EH (cell line): Measurements from ENCODE around the gene SMLR1.
A peak's percentile ranks its signal among the peaks of the same experiment; 100 is the strongest.

Source experiments
- DNase-seq: peaks from one replicate; pipeline ENCODE4 v3.0.0-alpha.2; 2015; ENCODE audit warnings: low read depth

The SMLR1 gene

GRCh38 chr6:130851026-130851425 lies 23.8 kb downstream of the SMLR1 start:
- DNase-seq, result no peak

- peak; percentile 73 for DNase-seq
These were observed 25.8 kb downstream of the SMLR1 start for GRCh38 chr6:130852844-130853554.

GRCh38 chr6:130853555-130854183 lies 26.5 kb downstream of the SMLR1 start:
- DNase-seq, result peak; percentile 83

GRCh38 chr6:130858054-130858453 lies 30.8 kb downstream of the SMLR1 start:
- DNase-seq, result no peak

GRCh38 chr6:130858498-130859160 lies 31.4 kb downstream of the SMLR1 start:
- no peak for DNase-seq

- DNase-seq, result no peak
These were observed 32.1 kb downstream of the SMLR1 start for GRCh38 chr6:130859161-130859867.

- DNase-seq, result no peak
These were observed 35.2 kb downstream of the SMLR1 start for GRCh38 chr6:130862370-130862769.

GRCh38 chr6:130863415-130864230 lies 36.4 kb downstream of the SMLR1 start:
- no peak for DNase-seq

GRCh38 chr6:130864344-130864743 lies 37.1 kb downstream of the SMLR1 start:
- no peak for DNase-seq

GRCh38 chr6:130865793-130866192 lies 38.6 kb downstream of the SMLR1 start:
- DNase-seq, result no peak

- no peak for DNase-seq
These were observed 42.5 kb downstream of the SMLR1 start for GRCh38 chr6:130869681-130870080.

GRCh38 chr6:130870179-130870880 lies 43.1 kb downstream of the SMLR1 start:
- DNase-seq, result no peak

- DNase-seq, result peak; percentile 59
These were observed 45.3 kb downstream of the SMLR1 start for GRCh38 chr6:130872250-130873095.

- no peak for DNase-seq
These were observed 46.5 kb downstream of the SMLR1 start for GRCh38 chr6:130873746-130874145.

GRCh38 chr6:130879826-130880225 lies 52.6 kb downstream of the SMLR1 start:
- no peak for DNase-seq

GRCh38 chr6:130882370-130882769 lies 55.2 kb downstream of the SMLR1 start:
- no peak for DNase-seq

GRCh38 chr6:130885392-130886192 lies 58.4 kb downstream of the SMLR1 start:
- peak; percentile 76 for DNase-seq
